OCI-LY1 (cell line): ENCODE results near the gene PDE6D.

Experiments used
- H2AFZ ChIP-seq: fragments of 200-600 bp; sonication (generic), shearing (Covaris generic); 2 replicates; pipeline ENCODE4 v1.6.0; 2014; ENCODE audit warnings: antibody characterized with exemption, mild to moderate bottlenecking, low read length
- H3F3A ChIP-seq: fragments of 200-600 bp; sonication (generic), shearing (Covaris generic); 2 replicates; pipeline ENCODE4 v1.6.0; 2014; ENCODE audit warnings: mild to moderate bottlenecking, antibody characterized with exemption, low read length, moderate library complexity; ENCODE audit not compliant: insufficient read depth
- H3K27ac ChIP-seq: fragments of 200-600 bp; sonication (generic); 2 replicates; pipeline ENCODE4 v1.5.1; 2014; ENCODE audit warnings: low read length, mixed run types, mild to moderate bottlenecking, low read depth; ENCODE audit not compliant: poor library complexity, severe bottlenecking
- H3K27me3 ChIP-seq: fragments of 200-600 bp; sonication (generic); 2 replicates; pipeline ENCODE4 v1.6.0; 2014; ENCODE audit warnings: antibody characterized with exemption, mild to moderate bottlenecking, low read length, moderate library complexity; ENCODE audit not compliant: insufficient read depth
- H3K36me3 ChIP-seq: fragments of 200-600 bp; sonication (generic); 2 replicates; pipeline ENCODE4 v1.6.1; 2014; ENCODE audit warnings: mild to moderate bottlenecking, antibody characterized with exemption, low read length, moderate library complexity, mixed read lengths; ENCODE audit not compliant: insufficient read depth
- H3K4me1 ChIP-seq: fragments of 200-600 bp; sonication (generic); 2 replicates; pipeline ENCODE4 v1.5.1; 2014; ENCODE audit warnings: mild to moderate bottlenecking, low read length, moderate library complexity; ENCODE audit not compliant: insufficient read depth, severe bottlenecking
- H3K4me2 ChIP-seq: fragments of 200-600 bp; sonication (generic), shearing (Covaris generic); 2 replicates; pipeline ENCODE4 v1.6.1; 2014; ENCODE audit warnings: low read length
- H3K4me3 ChIP-seq: fragments of 200-600 bp; sonication (generic); 2 replicates; pipeline ENCODE4 v1.5.1; 2014; ENCODE audit warnings: low read length, low read depth, mild to moderate bottlenecking, mixed read lengths; ENCODE audit not compliant: poor library complexity, severe bottlenecking
- H3K79me2 ChIP-seq: fragments of 200-600 bp; shearing (Covaris generic); 2 replicates; pipeline ENCODE4 v1.6.1; 2016; ENCODE audit warnings: mixed run types, low read length, mixed read lengths; ENCODE audit not compliant: insufficient read depth
- H3K9ac ChIP-seq: fragments of 200-600 bp; sonication (generic), shearing (Covaris generic); 2 replicates; pipeline ENCODE4 v1.6.1; 2014; ENCODE audit warnings: mild to moderate bottlenecking, low read length, mixed read lengths
- H3K9me2 ChIP-seq: fragments of 200-600 bp; sonication (generic), shearing (Covaris generic); 2 replicates; pipeline ENCODE4 v1.6.1; 2014; ENCODE audit warnings: low read depth, mild to moderate bottlenecking, low read length, mixed read lengths
- H3K9me3 ChIP-seq: fragments of 200-600 bp; shearing (Covaris generic); 2 replicates; pipeline ENCODE4 v1.6.1; 2014; ENCODE audit warnings: low read length, mixed read lengths
- H4K20me1 ChIP-seq: fragments of 200-600 bp; sonication (generic), shearing (Covaris generic); 2 replicates; pipeline ENCODE4 v1.6.0; 2016; ENCODE audit warnings: mild to moderate bottlenecking, low read length; ENCODE audit not compliant: insufficient read depth
- CTCF ChIP-seq: fragments of 200-600 bp; sonication (generic), shearing (Covaris generic); IDR thresholded peaks from 2 replicates; pipeline ENCODE4 v1.5.1; 2017; ENCODE audit warnings: mild to moderate bottlenecking, antibody characterized with exemption, low read length, moderate library complexity, mixed read lengths
- EZH2 ChIP-seq: fragments of 200-600 bp; sonication (generic), shearing (Covaris generic); IDR thresholded peaks from 2 replicates; pipeline ENCODE4 v1.8.0; 2017; ENCODE audit warnings: borderline replicate concordance, mixed run types, mild to moderate bottlenecking, antibody characterized with exemption, low read length, moderate library complexity, mixed read lengths

The PDE6D gene

DNA sequence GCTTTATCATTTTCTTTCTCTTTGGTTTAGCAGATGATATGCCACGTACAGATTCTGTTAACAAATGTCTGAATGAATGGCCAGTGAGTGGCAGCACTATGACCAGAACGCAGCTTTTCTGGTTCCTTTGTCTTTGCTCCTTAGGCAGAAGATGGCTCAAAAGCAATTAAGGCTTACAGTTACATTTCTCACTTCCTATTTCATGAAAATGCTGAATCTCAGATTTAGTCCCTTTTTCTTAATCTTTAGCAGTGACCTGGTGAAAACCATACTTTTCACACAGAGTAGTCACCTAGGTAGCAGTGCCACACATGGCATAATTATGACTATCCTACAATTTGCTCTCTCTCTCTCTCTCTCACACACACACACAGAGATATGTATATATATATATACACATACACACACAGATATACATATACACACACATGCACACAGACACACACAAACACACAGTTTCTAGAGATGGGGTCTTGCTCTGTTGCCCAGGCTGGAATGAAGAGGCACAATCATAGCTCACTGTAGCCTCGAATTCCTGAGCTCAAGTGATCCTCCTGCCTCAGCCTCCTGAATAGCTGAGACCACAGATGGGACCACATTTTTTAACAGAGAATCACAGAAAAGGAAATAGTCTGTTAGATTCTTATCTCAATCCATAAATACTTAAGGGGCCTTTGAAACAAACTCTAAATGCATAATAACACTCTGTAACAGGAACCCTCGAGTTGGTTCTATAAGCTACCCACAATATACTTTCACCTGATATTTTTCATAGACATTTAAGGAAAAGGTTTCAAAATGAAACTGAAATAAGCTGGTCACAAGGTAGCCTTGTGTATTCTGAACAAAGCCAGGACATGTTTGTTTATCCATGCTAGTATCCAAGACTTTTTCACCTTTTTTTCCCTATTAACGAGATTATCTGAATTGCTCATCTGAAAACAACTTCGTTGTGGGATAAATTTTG, 11.6 kb downstream of the PDE6D start:
- Histone ChIP-seq H2AFZ (no peak overlapping the region), H3K4me2 (no peak overlapping the region), H3F3A (no peaks in the 10 kb centered on the region), H3K9me2 (no peaks in the 10 kb centered on the region), H3K27ac (no peak overlapping the region), H3K9ac (no peak overlapping the region), H3K4me1 (no peaks in the 10 kb centered on the region), H4K20me1 (no peaks in the 10 kb centered on the region), H3K4me3 (no peak overlapping the region), H3K36me3 (no peaks in the 10 kb centered on the region), H3K79me2 (no peaks in the 10 kb centered on the region), H3K27me3 (no peaks in the 10 kb centered on the region), H3K9me3 (no peaks in the 10 kb centered on the region)
- no peak for TF ChIP-seq EZH2
- TF ChIP-seq CTCF = no peak

- no peaks in the 10 kb centered on the region for H3K27me3 ChIP-seq
- no peak for TF ChIP-seq CTCF
- no peak for TF ChIP-seq EZH2
- no peaks in the 10 kb centered on the region for H3K9me2 ChIP-seq
- no peaks in the 10 kb centered on the region for H3K79me2 ChIP-seq
- no peaks in the 10 kb centered on the region for H4K20me1 ChIP-seq
- H3K4me3 ChIP-seq = no peak overlapping the region
- H3K36me3 ChIP-seq = no peaks in the 10 kb centered on the region
- H3K4me1 ChIP-seq = no peaks in the 10 kb centered on the region
- H3K27ac ChIP-seq = no peak overlapping the region
- no peak overlapping the region for H2AFZ ChIP-seq
- no peaks in the 10 kb centered on the region for H3F3A ChIP-seq
- no peak overlapping the region for H3K4me2 ChIP-seq
- no peaks in the 10 kb centered on the region for H3K9me3 ChIP-seq
- H3K9ac ChIP-seq = no peak overlapping the region
These were observed 15.6 kb downstream of the PDE6D start for GRCh38 chr2:231765496-231765929.

GRCh38 chr2:231764760-231765159, 16.3 kb downstream of the PDE6D start:
- Histone ChIP-seq H3K4me2 (no peak overlapping the region), H3K27ac (no peak overlapping the region), H3K79me2 (no peaks in the 10 kb centered on the region), H3K9me3 (no peaks in the 10 kb centered on the region), H2AFZ (no peak overlapping the region), H3F3A (no peaks in the 10 kb centered on the region), H3K9ac (no peak overlapping the region), H3K4me1 (no peaks in the 10 kb centered on the region), H4K20me1 (no peaks in the 10 kb centered on the region), H3K9me2 (no peaks in the 10 kb centered on the region), H3K27me3 (no peaks in the 10 kb centered on the region), H3K36me3 (no peaks in the 10 kb centered on the region), H3K4me3 (no peak overlapping the region)
- TF ChIP-seq CTCF (no peak), EZH2 (no peak)
